Breast epithelium (tissue), 3 donors: ENCODE measurements around the gene MAD1L1.

ENCODE experiments used
- CTCF ChIP-seq, 3 donors: fragments of 450-650 bp; IDR thresholded peaks; one replicate each; pipeline ENCODE4 v1.5.1; 2016 to 2017; ENCODE audit warnings: antibody characterized with exemption in 3 of 3, mild to moderate bottlenecking in 3 of 3, moderate library complexity in 3 of 3
- POLR2A ChIP-seq: fragments of 450-650 bp; IDR thresholded peaks from one replicate; pipeline ENCODE4 v1.6.1; 2016; ENCODE audit warnings: antibody characterized with exemption, mild to moderate bottlenecking, moderate library complexity
- POLR2AphosphoS5 ChIP-seq, 3 donors: sonication (generic); formaldehyde crosslinking; IDR thresholded peaks; one replicate each; pipeline ENCODE4 v1.6.1; 2017; ENCODE audit warnings: antibody characterized with exemption in 3 of 3

- TF ChIP-seq CTCF (IDR thresholded peaks at IDR 0.05) (no peak), POLR2AphosphoS5 (IDR thresholded peaks at IDR 0.05) (peak in 1 of 3 donors; percentile 17), POLR2A (no peak)
These were observed 122.7 kb downstream of the MAD1L1 start for GRCh38 chr7:2109936-2110609.
